Measurements from ENCODE around the gene PPFIBP2. TPM values are rescaled to one million over a fixed set of nuclear protein-coding genes. Genes with fewer than 3 reads are reported as not detected.

PPFIBP2 gene
- total RNA-seq, 1 donor from 2014 or later, result 19.9 TPM

DNA sequence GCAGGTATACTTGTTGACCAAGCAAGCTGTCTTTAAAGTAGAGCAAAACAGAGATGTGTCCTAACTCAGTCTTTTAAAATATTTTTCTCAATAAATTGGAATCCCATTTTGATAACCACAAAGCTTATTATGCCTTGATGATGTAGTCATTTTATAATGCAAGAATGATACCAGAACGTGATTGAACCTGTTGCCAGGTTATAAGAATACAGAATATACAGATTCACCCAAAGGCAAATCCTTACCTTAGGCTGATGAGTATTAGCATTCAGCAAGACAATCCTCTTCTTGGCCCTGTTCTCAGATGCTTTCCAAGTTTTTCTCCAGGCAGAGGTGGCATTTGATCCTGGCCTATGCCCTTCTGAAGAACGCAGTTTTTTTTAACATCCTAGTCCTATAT is 76.1 kb downstream of the PPFIBP2 start:
- ATAC-seq, result no peak
- no peak for DNase-seq
- intact Hi-C loops (cut with micrococcal nuclease), result no loop called here

DNA sequence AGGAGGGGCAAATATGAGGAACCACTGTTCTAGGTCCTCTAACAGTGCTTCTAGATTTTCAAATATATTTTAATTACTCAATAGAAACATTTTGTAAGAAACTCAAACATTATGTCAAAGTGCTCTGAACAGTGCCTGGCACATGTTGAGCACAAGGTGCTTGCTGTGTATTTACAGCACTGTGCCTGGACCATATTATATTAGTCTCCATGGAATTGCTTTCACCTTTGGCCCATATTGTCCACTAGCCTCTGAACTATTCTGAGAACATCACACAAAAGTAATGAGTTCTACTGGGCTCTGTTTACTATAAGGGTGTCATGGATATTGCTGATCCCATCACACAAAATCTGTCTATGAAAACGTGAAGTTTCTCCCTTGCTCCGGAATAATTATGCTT is 76.7 kb downstream of the PPFIBP2 start:
- ATAC-seq (peak; percentile 63), DNase-seq (no peak)
- intact Hi-C loops (cut with micrococcal nuclease), result no loop called here

GRCh38 chr11:7591107-7591894 is 77.5 kb downstream of the PPFIBP2 start:
- DNase-seq, result no peak
- intact Hi-C loops (cut with micrococcal nuclease), result no loop called here

DNA sequence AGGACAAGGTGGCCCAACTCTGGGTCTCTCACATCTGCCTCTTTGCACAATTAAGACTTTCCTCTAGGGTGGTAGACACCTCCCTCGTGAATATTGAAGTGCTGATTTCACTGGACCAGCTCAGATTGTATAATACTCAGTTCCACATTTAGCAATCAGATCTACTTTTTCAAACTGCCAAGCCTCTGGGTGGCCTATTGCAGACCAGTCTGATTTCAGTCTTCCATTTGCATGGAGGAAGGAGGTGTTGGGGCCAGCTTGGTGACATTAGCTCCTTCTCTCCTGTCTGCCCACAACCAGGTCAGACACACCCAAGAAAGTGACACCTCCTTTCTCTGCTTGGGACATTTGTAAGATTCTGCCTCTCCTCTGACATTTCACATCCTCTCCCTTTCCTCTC is 78.2 kb downstream of the PPFIBP2 start:
- DNase-seq (no peak), ATAC-seq (peak; percentile 34)
- intact Hi-C loops (cut with micrococcal nuclease), result no loop called here

More at GRCh38 chr11:7591107-7591894, 77.5 kb downstream of the PPFIBP2 start:
- no peak for ATAC-seq

DNA sequence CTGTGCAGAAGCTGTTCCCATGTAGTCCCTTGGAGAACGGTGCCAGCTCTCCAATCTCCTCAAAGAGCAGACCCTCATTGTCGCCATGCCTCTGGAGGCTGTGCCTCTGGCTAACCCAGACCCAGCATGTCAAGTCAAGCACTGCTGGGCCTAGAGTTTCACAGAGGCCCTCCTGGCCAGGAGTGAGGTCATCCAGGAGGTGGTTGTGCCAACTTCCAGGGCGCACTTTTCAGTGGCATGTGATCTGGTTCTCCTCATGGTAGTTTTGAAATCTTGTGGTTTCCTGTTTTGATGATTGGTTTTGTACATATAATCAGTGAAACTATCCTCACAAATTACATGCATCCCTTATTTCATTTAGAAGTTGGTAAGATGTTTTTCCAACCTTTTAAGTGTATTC is 78.9 kb downstream of the PPFIBP2 start:
- DNase-seq (peak; percentile 55), ATAC-seq (peak; percentile 88)
- intact Hi-C loops (cut with micrococcal nuclease), result no loop called here

DNA sequence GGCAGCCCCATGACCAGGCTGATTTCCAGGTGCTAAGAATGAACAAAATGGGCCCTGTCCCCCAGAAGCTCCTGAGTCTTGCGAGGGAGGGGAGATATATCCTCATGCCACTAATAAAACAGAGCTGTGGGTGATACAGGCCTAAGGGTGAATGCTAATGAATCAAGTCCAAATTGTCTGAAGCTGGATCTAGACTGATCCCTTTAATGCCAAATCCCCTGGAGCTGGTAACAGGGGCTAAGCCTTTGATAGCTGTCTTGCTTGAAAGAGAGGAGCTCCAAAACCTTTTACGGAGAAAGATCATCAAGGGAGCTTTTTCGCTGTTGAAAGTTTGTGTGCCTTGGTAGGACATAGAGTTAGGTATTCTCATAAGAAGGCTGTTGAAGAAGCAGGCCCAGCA is 79.7 kb downstream of the PPFIBP2 start:
- ATAC-seq, result no peak
- no peak for DNase-seq
- intact Hi-C loops (cut with micrococcal nuclease), result no loop called here

- intact Hi-C loops (cut with micrococcal nuclease), result no loop called here
- ATAC-seq, result peak; percentile 61
- DNase-seq, result no peak
These were observed 81.4 kb downstream of the PPFIBP2 start for GRCh38 chr11:7595016-7595866.

- no peak for ATAC-seq
- intact Hi-C loops (cut with micrococcal nuclease), result no loop called here
- DNase-seq, result no peak
These were observed 82.2 kb downstream of the PPFIBP2 start for GRCh38 chr11:7595951-7596350.

GRCh38 chr11:7596975-7597391 is 83.2 kb downstream of the PPFIBP2 start:
- DNase-seq, result no peak
- ATAC-seq, result no peak
- intact Hi-C loops (cut with micrococcal nuclease), result no loop called here

DNA sequence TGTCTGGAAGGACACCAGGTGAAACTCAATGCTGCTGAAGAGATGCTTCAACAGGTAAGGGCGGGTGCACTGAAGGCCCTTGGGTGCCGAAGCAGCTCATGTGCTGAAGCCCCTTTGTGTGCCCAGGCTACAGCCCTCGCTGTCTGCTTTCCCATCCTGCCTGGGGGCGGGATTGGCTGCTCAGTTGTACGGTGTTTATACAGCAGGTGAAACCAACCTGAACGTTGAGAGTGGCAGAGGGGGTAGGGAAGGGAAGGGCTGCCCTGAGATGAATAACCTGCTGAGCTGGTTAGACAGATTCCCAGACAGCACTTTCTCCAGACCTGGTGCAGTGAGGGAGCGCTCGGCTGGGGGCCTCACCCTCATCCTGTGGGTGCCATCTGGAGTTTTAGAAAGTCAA is 83.8 kb downstream of the PPFIBP2 start:
- intact Hi-C loops (cut with micrococcal nuclease), result no loop called here
- no peak for DNase-seq

DNA sequence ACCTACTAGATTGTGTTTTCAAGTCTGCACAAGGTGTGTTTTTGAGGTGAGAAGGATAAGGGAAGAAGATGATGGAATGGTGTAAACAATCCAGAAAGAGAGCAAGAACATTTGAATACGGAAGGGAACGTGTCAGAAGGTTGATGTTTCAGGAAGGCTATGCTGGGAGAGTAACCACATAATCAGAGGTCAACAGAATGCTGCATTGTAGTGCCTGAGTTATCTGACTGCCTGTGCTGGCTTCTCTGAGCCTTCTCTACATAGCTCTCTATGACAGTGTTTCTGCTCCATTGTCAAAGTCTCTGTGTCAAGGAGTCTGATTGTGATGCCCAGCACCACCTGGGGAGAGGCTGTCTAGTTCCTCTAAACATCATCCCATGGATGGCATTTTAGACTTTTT is 85.4 kb downstream of the PPFIBP2 start:
- no peak for ATAC-seq
- intact Hi-C loops (cut with micrococcal nuclease), result no loop called here

More for the DNA sequence above, 83.8 kb downstream of the PPFIBP2 start:
- no peak for ATAC-seq

DNA sequence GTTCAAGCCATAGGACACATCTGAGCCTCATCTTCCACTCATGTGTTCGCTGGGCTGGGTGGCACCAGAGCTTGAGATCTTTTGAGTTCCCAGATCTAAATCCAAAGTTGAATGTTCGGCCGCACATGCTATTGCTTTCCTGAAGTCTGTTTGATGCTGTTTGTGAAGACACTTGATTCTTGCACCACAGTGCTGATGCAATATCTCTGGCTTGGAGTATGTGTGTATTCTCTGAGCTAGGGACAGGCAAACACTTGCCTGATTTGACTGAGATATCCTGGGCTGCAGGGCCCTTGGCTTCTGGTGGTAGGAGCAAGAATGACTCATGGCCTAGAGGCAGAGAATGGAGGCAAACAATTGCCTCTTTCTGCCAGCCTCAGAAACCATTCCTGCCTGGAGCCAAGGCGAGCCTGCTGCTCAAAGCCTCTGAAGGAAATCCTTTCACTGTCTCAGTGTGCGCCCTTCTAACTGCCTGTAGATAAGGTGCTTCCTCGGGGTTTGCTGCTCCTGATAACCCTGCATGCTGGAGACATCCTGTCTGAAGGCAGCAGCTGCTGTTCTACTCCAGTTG is 86.5 kb downstream of the PPFIBP2 start:
- DNase-seq (peak; percentile 34), ATAC-seq (peak; percentile 69)
- intact Hi-C loops (cut with micrococcal nuclease), result no loop called here

More for the DNA sequence above, 85.4 kb downstream of the PPFIBP2 start:
- DNase-seq, result no peak

DNA sequence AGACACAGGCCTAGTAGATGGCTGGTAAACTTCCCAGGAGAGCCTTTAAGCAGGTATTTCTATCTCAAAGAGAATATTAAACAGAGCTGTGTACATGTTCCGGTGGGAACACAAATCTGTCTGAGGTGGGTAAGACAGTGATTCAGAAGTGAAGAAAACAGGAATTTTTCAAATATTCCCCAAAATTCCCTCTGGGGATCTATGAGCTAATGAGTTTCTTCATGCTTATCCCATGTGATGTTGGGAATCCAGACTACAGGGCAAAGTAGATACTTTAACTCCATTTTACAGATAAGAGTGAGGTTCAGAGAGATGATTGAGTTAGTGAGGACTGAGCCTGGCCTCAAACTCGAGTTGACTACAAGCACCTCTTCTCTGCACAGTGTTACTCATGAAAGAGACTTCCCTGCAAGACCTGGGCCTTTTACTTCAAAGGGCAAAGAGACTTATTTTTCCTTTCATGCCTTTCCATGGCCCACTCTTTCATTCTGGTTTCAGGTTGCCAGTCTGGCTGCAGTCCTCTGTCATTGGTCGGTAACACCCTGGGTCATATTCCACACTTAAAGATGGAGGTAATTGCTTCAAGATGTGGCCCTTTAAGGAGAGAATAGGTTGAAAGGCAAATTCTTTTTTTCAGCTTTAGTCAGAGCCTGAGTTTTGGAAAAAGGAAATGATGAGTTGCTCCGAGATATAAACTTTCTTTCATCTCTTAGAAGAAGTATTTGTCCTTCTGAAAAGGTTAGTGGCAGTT is 89.4 kb downstream of the PPFIBP2 start:
- ATAC-seq (no peak), DNase-seq (no peak)
- intact Hi-C loops (cut with micrococcal nuclease), result no loop called here

DNA sequence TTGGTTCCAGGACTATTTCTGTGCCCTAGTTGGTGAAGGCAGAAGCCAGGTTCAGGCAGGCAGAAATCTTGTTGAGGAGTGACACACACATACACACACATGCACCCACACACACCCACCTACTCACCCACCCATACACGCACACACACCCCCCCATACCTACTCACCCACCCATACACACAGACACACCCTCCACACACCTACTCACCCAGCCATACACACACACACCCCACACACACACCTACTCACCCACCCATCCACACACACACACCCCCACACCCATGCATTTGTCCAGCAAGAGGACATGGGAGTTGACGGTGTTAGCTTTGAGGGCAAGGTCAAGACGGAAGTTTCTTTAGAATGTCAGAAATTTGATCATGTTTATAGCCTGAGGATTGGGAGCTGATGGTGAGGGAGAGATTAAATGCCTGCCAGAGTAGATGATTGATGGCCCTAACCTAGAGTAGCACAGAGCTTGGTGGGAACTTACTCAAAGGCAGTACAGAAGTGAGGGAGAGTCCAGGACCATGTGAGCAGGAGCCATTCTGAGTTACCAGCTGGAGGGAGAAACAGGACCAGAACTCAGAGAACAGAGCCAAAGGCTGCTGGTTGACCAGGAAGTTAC is 90.6 kb downstream of the PPFIBP2 start:
- intact Hi-C loops (cut with micrococcal nuclease), result no loop called here
- DNase-seq, result no peak
- ATAC-seq, result no peak

GRCh38 chr11:7605186-7605943 is 91.6 kb downstream of the PPFIBP2 start:
- intact Hi-C loops (cut with micrococcal nuclease), result no loop called here
- no peak for DNase-seq
- peak; percentile 22 for ATAC-seq

DNA sequence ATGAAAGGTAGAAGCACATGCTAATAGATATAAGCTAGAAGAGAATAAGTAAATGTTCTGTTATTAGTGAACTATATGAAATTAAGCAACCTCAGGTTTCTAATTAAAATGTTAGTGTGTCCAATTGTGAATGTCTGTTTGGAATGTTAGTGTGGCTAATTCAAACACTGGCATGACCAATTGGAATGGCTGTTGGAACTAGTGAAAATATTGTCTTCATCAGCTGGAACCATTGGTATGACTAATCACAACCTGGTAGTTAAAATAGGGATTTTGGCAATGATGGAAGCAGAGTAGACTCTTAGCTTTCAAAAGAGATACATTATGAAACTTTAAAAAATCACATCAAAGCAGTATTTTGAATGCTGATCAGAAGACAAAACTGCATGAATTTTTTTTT is 92.7 kb downstream of the PPFIBP2 start:
- DNase-seq, result no peak
- intact Hi-C loops (cut with micrococcal nuclease), result no loop called here
- no peak for ATAC-seq

GRCh38 chr11:7609015-7609414 is 95.2 kb downstream of the PPFIBP2 start:
- intact Hi-C loops (cut with micrococcal nuclease), result no loop called here
- no peak for DNase-seq
- ATAC-seq, result peak; percentile 31

DNA sequence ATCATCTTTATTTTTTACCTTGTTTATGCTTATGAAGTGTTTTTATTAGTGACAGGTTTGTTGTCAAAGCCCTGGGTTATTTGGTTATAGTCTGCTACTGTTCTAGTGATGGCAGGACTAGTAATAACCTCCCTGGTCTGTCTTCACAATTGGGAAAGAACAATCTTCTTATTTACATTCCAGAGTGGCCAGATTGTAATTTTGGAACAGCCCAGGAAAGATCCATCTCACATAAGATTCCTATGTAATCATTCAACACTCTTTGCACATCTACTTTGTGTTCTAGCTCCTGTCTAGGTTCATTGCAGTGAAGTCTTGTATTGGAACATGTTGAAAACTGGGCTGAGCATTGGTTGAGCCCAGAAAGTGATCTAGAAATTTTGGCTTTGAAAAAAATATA is 95.7 kb downstream of the PPFIBP2 start:
- intact Hi-C loops (cut with micrococcal nuclease), result no loop called here
- DNase-seq, result no peak
- no peak for ATAC-seq

Measured in left ventricle myocardium superior (tissue), 1 donor.